ENCODE measurements around the gene KRT39. TPM values are rescaled to one million over a fixed set of nuclear protein-coding genes. Genes with fewer than 3 reads are reported as not detected.
A peak's percentile ranks its signal among the peaks of the same experiment; 100 is the strongest.

The KRT39 gene
- total and polyA plus RNA-seq, 2 of the 13 experiments (the other 11 are each of a cell fraction or from before 2014, with no cell fraction given): 0.07 to 1.2 TPM

GRCh38 chr17:40936437-40936971 is 30.2 kb downstream of the KRT39 start (continued):
- TF ChIP-seq ZBTB33 (CRISPR knock-in tag; IDR thresholded peaks at IDR 0.05): 0 out of 2 replicates have a peak, but pooled peaks have one; percentile 0
- no peak for TF ChIP-seq FOXK1 (CRISPR knock-in tag; IDR thresholded peaks at IDR 0.05; ENCODE audit: borderline replicate concordance, low read depth)
- TF ChIP-seq ZNF572 (CRISPR knock-in tag; IDR thresholded peaks at IDR 0.05): no peak
- peak; percentile 95 for TF ChIP-seq CEBPG (CRISPR knock-in tag; IDR thresholded peaks at IDR 0.05)
- 0 out of 2 replicates have a peak, but pooled peaks have one; percentile 42 for TF ChIP-seq ZNF772 (CRISPR knock-in tag; IDR thresholded peaks at IDR 0.05)
- TF ChIP-seq KAT7 (CRISPR knock-in tag; IDR thresholded peaks at IDR 0.05; ENCODE audit: borderline replicate concordance): no peak
- TF ChIP-seq ZNF292 (CRISPR knock-in tag; IDR thresholded peaks at IDR 0.05; ENCODE audit: borderline replicate concordance, low read depth): no peak
- peak; percentile 54; the same call in 1 of the 2 replicates for TF ChIP-seq ZFY (CRISPR knock-in tag; IDR thresholded peaks at IDR 0.05)
- no peak for TF ChIP-seq ZBTB40 (IDR thresholded peaks at IDR 0.05)
- no peak for TF ChIP-seq ZBTB40 (CRISPR knock-in tag; IDR thresholded peaks at IDR 0.05)
- TF ChIP-seq MAX (IDR thresholded peaks at IDR 0.05): peak; percentile 26; the same call in 1 of the 2 replicates
- TF ChIP-seq SOX5 (CRISPR knock-in tag; IDR thresholded peaks at IDR 0.05; ENCODE audit: borderline replicate concordance): peak; percentile 55; the same call in 1 of the 2 replicates
- TF ChIP-seq, protein P1, sequence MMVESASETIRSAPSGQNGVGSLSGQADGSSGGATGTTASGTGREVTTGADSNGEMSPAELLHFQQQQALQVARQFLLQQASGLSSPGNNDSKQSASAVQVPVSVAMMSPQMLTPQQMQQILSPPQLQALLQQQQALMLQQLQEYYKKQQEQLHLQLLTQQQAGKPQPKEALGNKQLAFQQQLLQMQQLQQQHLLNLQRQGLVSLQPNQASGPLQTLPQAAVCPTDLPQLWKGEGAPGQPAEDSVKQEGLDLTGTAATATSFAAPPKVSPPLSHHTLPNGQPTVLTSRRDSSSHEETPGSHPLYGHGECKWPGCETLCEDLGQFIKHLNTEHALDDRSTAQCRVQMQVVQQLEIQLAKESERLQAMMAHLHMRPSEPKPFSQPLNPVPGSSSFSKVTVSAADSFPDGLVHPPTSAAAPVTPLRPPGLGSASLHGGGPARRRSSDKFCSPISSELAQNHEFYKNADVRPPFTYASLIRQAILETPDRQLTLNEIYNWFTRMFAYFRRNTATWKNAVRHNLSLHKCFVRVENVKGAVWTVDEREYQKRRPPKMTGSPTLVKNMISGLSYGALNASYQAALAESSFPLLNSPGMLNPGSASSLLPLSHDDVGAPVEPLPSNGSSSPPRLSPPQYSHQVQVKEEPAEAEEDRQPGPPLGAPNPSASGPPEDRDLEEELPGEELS (CRISPR knock-in tag; IDR thresholded peaks at IDR 0.05): peak; percentile 79
- no peak for TF ChIP-seq CENPBD1 (CRISPR knock-in tag; IDR thresholded peaks at IDR 0.05; ENCODE audit: borderline replicate concordance, low read depth)
- TF ChIP-seq GATA4 (IDR thresholded peaks at IDR 0.05; ENCODE audit: borderline replicate concordance, low read depth): no peak
- peak; percentile 26; the same call in 1 of the 2 replicates for TF ChIP-seq PHF8 (CRISPR knock-in tag; IDR thresholded peaks at IDR 0.05)

All from HepG2 (cell line).